ENCODE results near the gene XXYLT1. TPM values are rescaled to one million over a fixed set of nuclear protein-coding genes. Genes with fewer than 3 reads are reported as not detected.

The XXYLT1 gene
- total RNA-seq, 4 donors from 2014 or later: 6.0 to 16.1 (median 9.6) TPM

- DNase-seq (ENCODE audit: low spot score) (no peak), ATAC-seq (ENCODE audit: low FRiP score) (no peak)
These were observed 3.5 kb upstream of the XXYLT1 start for GRCh38 chr3:195274259-195274966.

GRCh38 chr3:195271410-195272243 lies 668 bp upstream of the XXYLT1 start:
- peak; percentile 89 for ATAC-seq (ENCODE audit: low FRiP score)
- peak; percentile 42 for DNase-seq (ENCODE audit: low spot score)
- TF ChIP-seq CTCF (IDR thresholded peaks at IDR 0.05): peak in 2 of 3 donors; percentile 55 to 81

More at GRCh38 chr3:195274259-195274966, 3.5 kb upstream of the XXYLT1 start:
- no peak for TF ChIP-seq CTCF (IDR thresholded peaks at IDR 0.05)

- peak; percentile 30 for ATAC-seq (ENCODE audit: low FRiP score)
- no peak for TF ChIP-seq CTCF (IDR thresholded peaks at IDR 0.05)
- no peak for DNase-seq (ENCODE audit: low spot score)
These were observed 711 bp downstream of the XXYLT1 start for GRCh38 chr3:195270079-195270816.

GRCh38 chr3:195269375-195270078 lies 1.4 kb downstream of the XXYLT1 start:
- DNase-seq (ENCODE audit: low spot score): no peak
- ATAC-seq (ENCODE audit: low FRiP score): no peak
- no peak for TF ChIP-seq CTCF (IDR thresholded peaks at IDR 0.05)

GRCh38 chr3:195268576-195269309 lies 2.2 kb downstream of the XXYLT1 start:
- ATAC-seq (ENCODE audit: low FRiP score) (no peak), DNase-seq (ENCODE audit: low spot score) (no peak)
- TF ChIP-seq CTCF (IDR thresholded peaks at IDR 0.05): no peak

GRCh38 chr3:195267096-195267495 lies 3.9 kb downstream of the XXYLT1 start:
- TF ChIP-seq CTCF (IDR thresholded peaks at IDR 0.05): no peak
- no peak for ATAC-seq (ENCODE audit: low FRiP score)

More at GRCh38 chr3:195267096-195267495, 3.9 kb downstream of the XXYLT1 start:
- no peak for DNase-seq (ENCODE audit: low spot score)
